SK-N-SH treated with all-trans-retinoic acid at 6 μM for 48 hours (cell line): ENCODE measurements around the gene CFAP74.

Experiments
- ISL1 ChIP-seq: fragments of 250-450 bp; sonication (Bioruptor Pico); IDR thresholded peaks from 2 replicates; pipeline ENCODE4 v2.1.2; 2022; ENCODE audit warnings: mild to moderate bottlenecking, moderate library complexity
- PPARA ChIP-seq: fragments of 250-450 bp; sonication (Bioruptor Pico); IDR thresholded peaks from 2 replicates; pipeline ENCODE4 v1.5.0; 2020; ENCODE audit warnings: mild to moderate bottlenecking, borderline replicate concordance
- ZC3H10 ChIP-seq: fragments of 250-450 bp; sonication (Bioruptor Pico); IDR thresholded peaks from 2 replicates; pipeline ENCODE4 v1.5.1; 2021; ENCODE audit warnings: mild to moderate bottlenecking, moderate library complexity
- ZFP30 ChIP-seq: fragments of 450-650 bp; formaldehyde crosslinking; IDR thresholded peaks from 2 replicates; pipeline ENCODE4 v1.5.0; 2022; ENCODE audit warnings: mild to moderate bottlenecking, moderate library complexity
- ZNF565 ChIP-seq: fragments of 450-650 bp; formaldehyde crosslinking; conservative IDR thresholded peaks from 2 replicates; pipeline ENCODE4 v1.5.0; 2020; ENCODE audit warnings: low read depth, mild to moderate bottlenecking, moderate library complexity
- TF ChIP-seq, protein P1 (sequence below): fragments of 250-450 bp; sonication (Bioruptor Pico); IDR thresholded peaks from 2 replicates; pipeline ENCODE4 v1.8.0; 2020; ENCODE audit warnings: mild to moderate bottlenecking, moderate library complexity, borderline replicate concordance
- TF ChIP-seq, protein P2 (sequence below): fragments of 250-450 bp; sonication (Bioruptor Pico); IDR thresholded peaks from 2 replicates; pipeline ENCODE4 v1.5.1; 2021; ENCODE audit warnings: mild to moderate bottlenecking, moderate library complexity
- TF ChIP-seq, protein P3 (sequence below): fragments of 250-450 bp; sonication (Bioruptor Pico); IDR thresholded peaks from 2 replicates; pipeline ENCODE4 v1.5.0; 2020; ENCODE audit warnings: mild to moderate bottlenecking, moderate library complexity

DNA sequence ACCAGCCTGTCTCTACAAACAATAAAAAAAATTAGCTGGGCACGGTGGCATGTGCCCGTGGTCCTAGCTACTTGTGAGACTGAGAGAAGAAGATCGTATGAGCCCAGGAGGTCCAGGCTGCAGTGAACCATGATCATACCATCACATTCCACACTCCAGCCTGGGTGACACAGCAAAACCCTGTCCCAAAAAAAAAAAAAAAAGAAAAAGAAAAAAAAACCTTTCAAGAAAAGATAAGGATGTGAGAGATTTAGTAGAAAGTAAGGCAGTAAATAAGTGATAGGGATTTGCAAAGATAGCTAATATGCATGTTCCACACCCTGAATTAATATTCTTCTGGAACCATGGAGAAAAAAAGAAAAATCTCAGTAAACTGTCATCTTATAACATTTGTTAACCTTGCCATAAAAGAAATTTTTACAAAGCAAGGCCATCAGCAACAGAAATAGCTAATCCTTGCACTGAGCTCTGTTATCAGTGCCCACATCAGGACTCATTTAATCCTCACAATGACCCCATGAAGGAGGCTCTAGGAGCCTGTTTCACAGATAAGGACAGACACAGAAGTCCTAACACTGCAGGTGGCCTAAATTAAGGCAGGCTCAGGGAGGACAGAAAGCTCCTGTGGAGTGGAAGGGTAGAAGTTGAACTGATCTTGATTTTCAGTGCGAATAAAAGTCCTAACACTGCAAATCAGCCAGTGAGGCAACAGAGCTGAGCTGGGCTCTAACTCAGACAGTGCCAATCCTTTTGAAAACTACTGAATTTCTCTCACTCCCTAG, 120.3 kb downstream of the CFAP74 start:
- TF ChIP-seq, protein P1, sequence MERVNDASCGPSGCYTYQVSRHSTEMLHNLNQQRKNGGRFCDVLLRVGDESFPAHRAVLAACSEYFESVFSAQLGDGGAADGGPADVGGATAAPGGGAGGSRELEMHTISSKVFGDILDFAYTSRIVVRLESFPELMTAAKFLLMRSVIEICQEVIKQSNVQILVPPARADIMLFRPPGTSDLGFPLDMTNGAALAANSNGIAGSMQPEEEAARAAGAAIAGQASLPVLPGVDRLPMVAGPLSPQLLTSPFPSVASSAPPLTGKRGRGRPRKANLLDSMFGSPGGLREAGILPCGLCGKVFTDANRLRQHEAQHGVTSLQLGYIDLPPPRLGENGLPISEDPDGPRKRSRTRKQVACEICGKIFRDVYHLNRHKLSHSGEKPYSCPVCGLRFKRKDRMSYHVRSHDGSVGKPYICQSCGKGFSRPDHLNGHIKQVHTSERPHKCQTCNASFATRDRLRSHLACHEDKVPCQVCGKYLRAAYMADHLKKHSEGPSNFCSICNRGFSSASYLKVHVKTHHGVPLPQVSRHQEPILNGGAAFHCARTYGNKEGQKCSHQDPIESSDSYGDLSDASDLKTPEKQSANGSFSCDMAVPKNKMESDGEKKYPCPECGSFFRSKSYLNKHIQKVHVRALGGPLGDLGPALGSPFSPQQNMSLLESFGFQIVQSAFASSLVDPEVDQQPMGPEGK = no peak
- TF ChIP-seq ZNF565 (CRISPR knock-in tag) (no peak), ISL1 (CRISPR knock-in tag) (no peak), ZFP30 (CRISPR knock-in tag) (no peak), ZC3H10 (CRISPR knock-in tag) (no peak), PPARA (CRISPR knock-in tag) (no peak)
- TF ChIP-seq, protein P2, sequence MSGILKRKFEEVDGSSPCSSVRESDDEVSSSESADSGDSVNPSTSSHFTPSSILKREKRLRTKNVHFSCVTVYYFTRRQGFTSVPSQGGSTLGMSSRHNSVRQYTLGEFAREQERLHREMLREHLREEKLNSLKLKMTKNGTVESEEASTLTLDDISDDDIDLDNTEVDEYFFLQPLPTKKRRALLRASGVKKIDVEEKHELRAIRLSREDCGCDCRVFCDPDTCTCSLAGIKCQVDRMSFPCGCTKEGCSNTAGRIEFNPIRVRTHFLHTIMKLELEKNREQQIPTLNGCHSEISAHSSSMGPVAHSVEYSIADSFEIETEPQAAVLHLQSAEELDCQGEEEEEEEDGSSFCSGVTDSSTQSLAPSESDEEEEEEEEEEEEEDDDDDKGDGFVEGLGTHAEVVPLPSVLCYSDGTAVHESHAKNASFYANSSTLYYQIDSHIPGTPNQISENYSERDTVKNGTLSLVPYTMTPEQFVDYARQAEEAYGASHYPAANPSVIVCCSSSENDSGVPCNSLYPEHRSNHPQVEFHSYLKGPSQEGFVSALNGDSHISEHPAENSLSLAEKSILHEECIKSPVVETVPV (CRISPR knock-in tag) = no peak
- TF ChIP-seq, protein P3, sequence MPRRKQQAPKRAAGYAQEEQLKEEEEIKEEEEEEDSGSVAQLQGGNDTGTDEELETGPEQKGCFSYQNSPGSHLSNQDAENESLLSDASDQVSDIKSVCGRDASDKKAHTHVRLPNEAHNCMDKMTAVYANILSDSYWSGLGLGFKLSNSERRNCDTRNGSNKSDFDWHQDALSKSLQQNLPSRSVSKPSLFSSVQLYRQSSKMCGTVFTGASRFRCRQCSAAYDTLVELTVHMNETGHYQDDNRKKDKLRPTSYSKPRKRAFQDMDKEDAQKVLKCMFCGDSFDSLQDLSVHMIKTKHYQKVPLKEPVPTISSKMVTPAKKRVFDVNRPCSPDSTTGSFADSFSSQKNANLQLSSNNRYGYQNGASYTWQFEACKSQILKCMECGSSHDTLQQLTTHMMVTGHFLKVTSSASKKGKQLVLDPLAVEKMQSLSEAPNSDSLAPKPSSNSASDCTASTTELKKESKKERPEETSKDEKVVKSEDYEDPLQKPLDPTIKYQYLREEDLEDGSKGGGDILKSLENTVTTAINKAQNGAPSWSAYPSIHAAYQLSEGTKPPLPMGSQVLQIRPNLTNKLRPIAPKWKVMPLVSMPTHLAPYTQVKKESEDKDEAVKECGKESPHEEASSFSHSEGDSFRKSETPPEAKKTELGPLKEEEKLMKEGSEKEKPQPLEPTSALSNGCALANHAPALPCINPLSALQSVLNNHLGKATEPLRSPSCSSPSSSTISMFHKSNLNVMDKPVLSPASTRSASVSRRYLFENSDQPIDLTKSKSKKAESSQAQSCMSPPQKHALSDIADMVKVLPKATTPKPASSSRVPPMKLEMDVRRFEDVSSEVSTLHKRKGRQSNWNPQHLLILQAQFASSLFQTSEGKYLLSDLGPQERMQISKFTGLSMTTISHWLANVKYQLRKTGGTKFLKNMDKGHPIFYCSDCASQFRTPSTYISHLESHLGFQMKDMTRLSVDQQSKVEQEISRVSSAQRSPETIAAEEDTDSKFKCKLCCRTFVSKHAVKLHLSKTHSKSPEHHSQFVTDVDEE (CRISPR knock-in tag) = no peak
